ENCODE measurements around the gene TMEM35A. TPM values are rescaled to one million over a fixed set of nuclear protein-coding genes. Genes with fewer than 3 reads are reported as not detected.

The TMEM35A gene, protein sequence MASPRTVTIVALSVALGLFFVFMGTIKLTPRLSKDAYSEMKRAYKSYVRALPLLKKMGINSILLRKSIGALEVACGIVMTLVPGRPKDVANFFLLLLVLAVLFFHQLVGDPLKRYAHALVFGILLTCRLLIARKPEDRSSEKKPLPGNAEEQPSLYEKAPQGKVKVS
- not detected in 5 replicates for total RNA-seq (2022; extraction: Qiagen RNA extraction; ENCODE audit: low read depth)

DNA sequence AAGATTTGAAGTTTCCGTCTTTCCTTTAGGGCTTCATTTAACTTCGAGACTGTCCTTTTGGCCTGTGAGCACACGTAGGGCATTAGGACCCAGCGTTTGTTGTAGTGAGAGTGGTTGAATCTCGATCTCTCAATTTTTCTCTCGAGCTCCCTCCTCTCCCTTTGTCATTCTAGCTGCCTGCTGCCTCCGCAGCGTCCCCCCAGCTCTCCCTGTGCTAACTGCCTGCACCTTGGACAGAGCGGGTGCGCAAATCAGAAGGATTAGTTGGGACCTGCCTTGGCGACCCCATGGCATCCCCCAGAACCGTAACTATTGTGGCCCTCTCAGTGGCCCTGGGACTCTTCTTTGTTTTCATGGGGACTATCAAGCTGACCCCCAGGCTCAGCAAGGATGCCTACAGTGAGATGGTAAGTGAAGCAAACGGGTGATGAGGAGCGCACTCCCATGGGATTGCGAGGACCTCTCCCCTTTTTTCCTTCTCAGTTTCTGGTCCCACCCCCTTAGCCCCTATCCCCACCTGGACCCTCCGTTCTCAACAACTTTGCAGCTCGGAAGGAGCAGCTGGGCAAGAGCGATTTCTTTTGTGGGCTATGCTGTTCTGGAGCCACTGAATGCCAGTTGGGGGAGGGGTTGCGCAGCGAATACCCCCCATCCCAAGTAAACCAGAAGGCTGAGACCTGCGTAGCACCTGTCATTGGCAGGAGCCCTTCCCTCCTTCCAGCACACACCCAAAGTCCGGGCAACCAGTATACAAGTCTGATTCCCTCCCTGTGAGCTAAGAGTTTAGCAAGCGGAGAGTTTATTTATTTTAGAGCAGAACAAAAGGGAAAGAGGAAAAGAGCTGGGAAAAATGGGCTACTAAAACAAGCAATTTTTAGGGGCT, at the start of gene TMEM35A:
TSS of gene TMEM35A (plus strand) at position 164 of the 883 bp plus-strand sequence. CDS start at position 288, 124 bp downstream.

DNA sequence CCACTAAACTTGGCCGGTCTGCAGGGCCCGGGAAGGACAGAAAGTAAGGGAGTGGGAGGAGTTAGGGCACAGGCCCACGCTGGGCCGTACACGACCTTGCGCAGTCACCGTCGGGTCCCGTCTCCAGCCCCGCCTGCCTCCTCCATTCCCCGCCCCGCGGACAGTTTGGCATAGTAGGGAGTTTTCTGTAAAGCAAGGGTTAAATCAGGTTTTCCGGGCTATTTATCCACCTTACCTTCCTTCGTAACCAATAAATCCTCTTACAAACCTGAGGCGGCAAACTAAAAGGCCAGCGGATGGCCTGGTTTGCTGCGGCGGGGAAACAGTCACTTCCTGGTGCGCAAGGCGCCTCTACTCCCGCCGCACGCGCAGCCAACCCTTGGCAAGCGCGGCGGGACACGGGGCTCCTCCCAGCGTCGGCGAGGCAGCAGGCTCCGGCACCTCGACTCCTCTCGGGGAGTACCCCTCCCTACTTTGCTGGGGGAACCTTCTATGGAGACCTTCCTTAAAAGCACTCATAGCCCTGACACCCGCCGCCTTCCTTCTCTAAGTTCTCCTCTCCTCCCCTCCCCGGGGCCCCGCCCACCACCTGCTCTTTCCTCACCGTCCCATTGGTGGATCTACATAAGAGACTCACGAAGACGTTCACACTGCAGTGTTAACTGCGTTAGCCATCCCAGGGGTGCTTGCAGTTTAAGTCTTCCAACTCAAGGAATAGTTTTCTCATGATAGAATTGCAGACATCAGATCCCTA, 27.0 kb upstream of the TMEM35A start, which contains the start of gene TRMT2B:
TSS of gene TRMT2B (minus strand) at position 563 of the 754 bp plus-strand sequence. CDS start 9,822 bp downstream, outside the sequence.

DNA sequence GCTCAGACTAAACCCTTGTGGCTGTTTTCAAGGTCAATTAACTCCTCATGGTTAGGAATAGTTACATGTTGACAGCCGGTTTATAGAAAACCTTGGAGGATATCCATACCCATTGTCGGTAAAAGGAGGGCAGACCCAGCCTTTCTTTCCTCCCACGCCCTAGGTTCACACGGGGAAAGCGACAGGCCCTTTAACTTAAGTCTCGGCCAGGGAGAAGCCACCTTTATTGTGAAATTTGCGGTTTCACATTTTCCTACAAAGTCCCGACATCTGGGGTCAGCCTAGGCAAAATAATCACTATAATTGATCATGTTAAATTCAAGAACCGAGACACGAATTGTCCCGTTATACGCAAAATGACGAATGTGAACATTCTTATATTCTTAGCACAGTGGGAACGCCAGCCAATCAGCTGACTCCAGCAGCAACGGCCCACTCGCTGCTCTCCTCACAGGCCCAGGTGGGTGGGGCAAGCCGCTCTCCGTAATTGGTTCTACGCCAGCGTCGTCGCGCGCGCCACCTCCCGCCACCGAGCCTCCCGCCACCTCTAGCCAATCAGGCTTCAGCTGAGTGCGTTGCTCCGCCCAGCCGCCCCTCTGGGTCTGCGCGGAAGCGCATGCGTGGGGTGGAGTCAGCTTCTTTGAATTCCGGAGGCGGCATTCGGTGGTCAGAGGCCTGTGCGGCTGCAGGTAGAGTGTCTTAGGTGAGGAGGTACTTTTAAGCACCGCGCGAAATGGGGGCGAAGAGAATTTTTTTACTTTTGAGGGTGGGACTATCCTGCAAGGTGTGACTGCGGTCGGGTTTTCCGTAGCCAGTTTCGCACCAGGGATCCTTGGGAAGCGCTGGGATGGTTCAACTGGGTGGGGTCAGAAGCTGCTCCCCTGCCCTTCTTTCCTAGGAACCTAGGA, 19.1 kb downstream of the TMEM35A start, which contains the start of gene CENPI:
TSS of gene CENPI (plus strand) at position 659 of the 908 bp plus-strand sequence. CDS start 2,867 bp downstream, outside the sequence.

Other genes with a start within 250 kb of the TMEM35A start
- gene NOX1, start 204.5 kb upstream of the TMEM35A start, total RNA-seq (2022; extraction: Qiagen RNA extraction; ENCODE audit: low read depth): 0.10 to 0.17 TPM (median 0.11 TPM) in 3 of 5 replicates, not detected in the others
- gene XKRX, start 150.0 kb upstream of the TMEM35A start, total RNA-seq (2022; extraction: Qiagen RNA extraction; ENCODE audit: low read depth): 0.17 to 0.29 TPM (median 0.25 TPM) in 5 replicates
- gene ARL13A, start 109.2 kb upstream of the TMEM35A start, total RNA-seq (2022; extraction: Qiagen RNA extraction; ENCODE audit: low read depth): 0.07 to 0.29 TPM (median 0.15 TPM) in 3 of 5 replicates, not detected in the others
- 13.8 to 17.9 TPM (median 16.5 TPM) in 5 replicates for gene TRMT2B, start 26.8 kb upstream of the TMEM35A start, total RNA-seq (2022; extraction: Qiagen RNA extraction; ENCODE audit: low read depth)
- 8.9 to 14.7 TPM (median 13.2 TPM) in 5 replicates for gene CENPI, start 19.3 kb downstream of the TMEM35A start, total RNA-seq (2022; extraction: Qiagen RNA extraction; ENCODE audit: low read depth)
- 0.09 to 0.34 TPM (median 0.25 TPM) in 5 replicates for gene DRP2, start 140.9 kb downstream of the TMEM35A start, total RNA-seq (2022; extraction: Qiagen RNA extraction; ENCODE audit: low read depth)
- gene TAF7L, start 212.5 kb downstream of the TMEM35A start, total RNA-seq (2022; extraction: Qiagen RNA extraction; ENCODE audit: low read depth): 0.08 to 0.15 TPM (median 0.13 TPM) in 5 replicates

All from A549 treated with DMSO at 1 μM for 4 hours (cell line).